ENCODE measurements around the gene CLN3. TPM values are rescaled to one million over a fixed set of nuclear protein-coding genes. Genes with fewer than 3 reads are reported as not detected.
A peak's percentile ranks its signal among the peaks of the same experiment; 100 is the strongest.

CLN3 gene
- total and polyA plus RNA-seq, 2 of the 13 experiments (the other 11 are each of a cell fraction or from before 2014, with no cell fraction given), result 23.4 to 46.8 TPM

DNA sequence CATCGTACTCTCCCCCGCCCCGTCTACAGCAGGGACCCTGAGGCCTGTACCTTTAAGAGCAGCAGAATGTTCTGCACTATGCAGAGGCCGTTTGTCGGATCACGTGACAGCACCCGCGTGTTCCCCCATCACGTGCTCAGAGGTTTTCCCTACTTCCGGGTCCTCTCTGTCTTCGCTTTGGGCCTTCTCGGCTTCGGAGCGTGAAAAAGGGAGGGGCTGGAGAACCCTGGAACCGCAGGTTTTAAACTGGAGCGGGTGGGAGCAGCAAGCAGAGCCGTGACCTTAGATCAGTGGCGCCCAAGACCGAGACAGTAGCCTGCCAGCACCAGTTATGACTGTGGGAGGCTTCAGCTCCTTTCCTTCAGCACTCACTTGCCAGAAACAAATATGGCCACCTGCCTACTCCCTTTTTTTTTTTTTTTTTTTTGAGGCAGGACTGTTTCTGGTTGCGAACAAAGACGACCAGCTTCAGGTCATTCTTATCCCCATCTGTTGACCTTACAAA, at the start of gene CLN3 (continued):
- TF ChIP-seq HNRNPH1 (optimal IDR thresholded peaks at IDR 0.05; ENCODE audit: low read depth, low read length) (no peak), PHF5A (CRISPR knock-in tag; IDR thresholded peaks at IDR 0.05; ENCODE audit: low read depth, unreplicated experiment) (no peak), PTBP1 (IDR thresholded peaks at IDR 0.05; ENCODE audit: low read depth, low read length, poor library complexity, severe bottlenecking) (no peak), TSC22D2 (CRISPR knock-in tag; IDR thresholded peaks at IDR 0.05; ENCODE audit: borderline replicate concordance) (0 out of 2 replicates have a peak, but pooled peaks have one; percentile 68), TEAD2 (CRISPR knock-in tag; IDR thresholded peaks at IDR 0.05) (no peak), TBP (CRISPR knock-in tag; IDR thresholded peaks at IDR 0.05) (no peak), ZNF703 (CRISPR knock-in tag; IDR thresholded peaks at IDR 0.05; ENCODE audit: borderline replicate concordance) (no peak), ZBTB3 (CRISPR knock-in tag; IDR thresholded peaks at IDR 0.05; ENCODE audit: borderline replicate concordance, low read depth) (no peak), HNF1A (IDR thresholded peaks at IDR 0.05; ENCODE audit: low read depth) (peak; percentile 59), HNF1A (CRISPR knock-in tag; IDR thresholded peaks at IDR 0.05; ENCODE audit: borderline replicate concordance) (peak; percentile 66; the same call in 1 of the 2 replicates), KLF6 (CRISPR knock-in tag; IDR thresholded peaks at IDR 0.05) (0 out of 2 replicates have a peak, but pooled peaks have one; percentile 30), FOXO4 (CRISPR knock-in tag; conservative IDR thresholded peaks at IDR 0.05) (no peak), ZNF619 (CRISPR knock-in tag; IDR thresholded peaks at IDR 0.05) (no peak), SPEN (CRISPR knock-in tag; IDR thresholded peaks at IDR 0.05; ENCODE audit: low read depth) (peak; percentile 89), ETV5 (CRISPR knock-in tag; IDR thresholded peaks at IDR 0.05; ENCODE audit: borderline replicate concordance) (peak; percentile 57), ZNF225 (CRISPR knock-in tag; IDR thresholded peaks at IDR 0.05) (no peak), HDAC1 (CRISPR knock-in tag; IDR thresholded peaks at IDR 0.05) (peak; percentile 87)
- TF ChIP-seq, protein P1, sequence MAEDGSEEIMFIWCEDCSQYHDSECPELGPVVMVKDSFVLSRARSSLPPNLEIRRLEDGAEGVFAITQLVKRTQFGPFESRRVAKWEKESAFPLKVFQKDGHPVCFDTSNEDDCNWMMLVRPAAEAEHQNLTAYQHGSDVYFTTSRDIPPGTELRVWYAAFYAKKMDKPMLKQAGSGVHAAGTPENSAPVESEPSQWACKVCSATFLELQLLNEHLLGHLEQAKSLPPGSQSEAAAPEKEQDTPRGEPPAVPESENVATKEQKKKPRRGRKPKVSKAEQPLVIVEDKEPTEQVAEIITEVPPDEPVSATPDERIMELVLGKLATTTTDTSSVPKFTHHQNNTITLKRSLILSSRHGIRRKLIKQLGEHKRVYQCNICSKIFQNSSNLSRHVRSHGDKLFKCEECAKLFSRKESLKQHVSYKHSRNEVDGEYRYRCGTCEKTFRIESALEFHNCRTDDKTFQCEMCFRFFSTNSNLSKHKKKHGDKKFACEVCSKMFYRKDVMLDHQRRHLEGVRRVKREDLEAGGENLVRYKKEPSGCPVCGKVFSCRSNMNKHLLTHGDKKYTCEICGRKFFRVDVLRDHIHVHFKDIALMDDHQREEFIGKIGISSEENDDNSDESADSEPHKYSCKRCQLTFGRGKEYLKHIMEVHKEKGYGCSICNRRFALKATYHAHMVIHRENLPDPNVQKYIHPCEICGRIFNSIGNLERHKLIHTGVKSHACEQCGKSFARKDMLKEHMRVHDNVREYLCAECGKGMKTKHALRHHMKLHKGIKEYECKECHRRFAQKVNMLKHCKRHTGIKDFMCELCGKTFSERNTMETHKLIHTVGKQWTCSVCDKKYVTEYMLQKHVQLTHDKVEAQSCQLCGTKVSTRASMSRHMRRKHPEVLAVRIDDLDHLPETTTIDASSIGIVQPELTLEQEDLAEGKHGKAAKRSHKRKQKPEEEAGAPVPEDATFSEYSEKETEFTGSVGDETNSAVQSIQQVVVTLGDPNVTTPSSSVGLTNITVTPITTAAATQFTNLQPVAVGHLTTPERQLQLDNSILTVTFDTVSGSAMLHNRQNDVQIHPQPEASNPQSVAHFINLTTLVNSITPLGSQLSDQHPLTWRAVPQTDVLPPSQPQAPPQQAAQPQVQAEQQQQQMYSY (CRISPR knock-in tag; IDR thresholded peaks at IDR 0.05), result no peak
- TF ChIP-seq, protein P2, sequence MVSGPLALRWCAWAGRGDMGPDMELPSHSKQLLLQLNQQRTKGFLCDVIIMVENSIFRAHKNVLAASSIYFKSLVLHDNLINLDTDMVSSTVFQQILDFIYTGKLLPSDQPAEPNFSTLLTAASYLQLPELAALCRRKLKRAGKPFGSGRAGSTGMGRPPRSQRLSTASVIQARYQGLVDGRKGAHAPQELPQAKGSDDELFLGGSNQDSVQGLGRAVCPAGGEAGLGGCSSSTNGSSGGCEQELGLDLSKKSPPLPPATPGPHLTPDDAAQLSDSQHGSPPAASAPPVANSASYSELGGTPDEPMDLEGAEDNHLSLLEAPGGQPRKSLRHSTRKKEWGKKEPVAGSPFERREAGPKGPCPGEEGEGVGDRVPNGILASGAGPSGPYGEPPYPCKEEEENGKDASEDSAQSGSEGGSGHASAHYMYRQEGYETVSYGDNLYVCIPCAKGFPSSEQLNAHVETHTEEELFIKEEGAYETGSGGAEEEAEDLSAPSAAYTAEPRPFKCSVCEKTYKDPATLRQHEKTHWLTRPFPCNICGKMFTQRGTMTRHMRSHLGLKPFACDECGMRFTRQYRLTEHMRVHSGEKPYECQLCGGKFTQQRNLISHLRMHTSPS (CRISPR knock-in tag; IDR thresholded peaks at IDR 0.05; ENCODE audit: low read depth), result no peak

Measured in HepG2 (cell line).